Activated T-cell treated with anti-CD3 and anti-CD28 coated beads, Interleukin-2, amount 50 U/mL, for 24 hours (primary cell): ENCODE data around the gene CTSD.
A peak's percentile ranks its signal among the peaks of the same experiment; 100 is the strongest.

Source experiments
- DNase-seq: peaks from one replicate; pipeline ENCODE4 v3.0.0-alpha.2; 2020
- H3K27ac Mint-ChIP-seq: 2 replicates; pipeline ENCODE4 v1.8.0; 2020; ENCODE audit warnings: mild to moderate bottlenecking, mixed read lengths
- H3K27me3 Mint-ChIP-seq: 2 replicates; pipeline ENCODE4 v1.8.0; 2020; ENCODE audit warnings: mixed read lengths
- H3K36me3 Mint-ChIP-seq: 2 replicates; pipeline ENCODE4 v1.8.0; 2020; ENCODE audit warnings: low read depth, mixed read lengths
- H3K4me1 Mint-ChIP-seq: 2 replicates; pipeline ENCODE4 v1.8.0; 2020; ENCODE audit warnings: low read depth, mixed read lengths
- H3K4me3 Mint-ChIP-seq: 2 replicates; pipeline ENCODE4 v1.8.0; 2020; ENCODE audit warnings: mild to moderate bottlenecking, moderate library complexity, mixed read lengths
- H3K9me3 Mint-ChIP-seq: 2 replicates; pipeline ENCODE4 v1.8.0; 2020; ENCODE audit warnings: mixed read lengths

CTSD gene

GRCh38 chr11:1729692-1730011 lies 34.1 kb downstream of the CTSD start:
- H3K9me3 Mint-ChIP-seq: no peaks in the 10 kb centered on the region
- no peaks in the 10 kb centered on the region for H3K36me3 Mint-ChIP-seq
- peak overlapping the region; percentile 84 for H3K27ac Mint-ChIP-seq
- H3K4me1 Mint-ChIP-seq: peaks cover 49% of the 10 kb centered on the region
- H3K27me3 Mint-ChIP-seq: peaks cover 61% of the 10 kb centered on the region
- DNase-seq: no peak
- peak overlapping the region; percentile 45 for H3K4me3 Mint-ChIP-seq

- DNase-seq: no peak
- Mint-ChIP-seq H3K4me3 (peak overlapping the region; percentile 45), H3K27ac (peak overlapping the region; percentile 84), H3K4me1 (peaks cover 46% of the 10 kb centered on the region), H3K36me3 (no peaks in the 10 kb centered on the region), H3K27me3 (peaks cover 59% of the 10 kb centered on the region), H3K9me3 (no peaks in the 10 kb centered on the region)
Measured at GRCh38 chr11:1728931-1729691, 34.6 kb downstream of the CTSD start.

- Mint-ChIP-seq H3K36me3 (no peaks in the 10 kb centered on the region), H3K4me3 (no peak overlapping the region), H3K27me3 (peaks cover 51% of the 10 kb centered on the region), H3K4me1 (peaks cover 38% of the 10 kb centered on the region), H3K27ac (peak overlapping the region; percentile 84), H3K9me3 (no peaks in the 10 kb centered on the region)
- no peak for DNase-seq
Measured at GRCh38 chr11:1728301-1728700, 35.4 kb downstream of the CTSD start.

DNA sequence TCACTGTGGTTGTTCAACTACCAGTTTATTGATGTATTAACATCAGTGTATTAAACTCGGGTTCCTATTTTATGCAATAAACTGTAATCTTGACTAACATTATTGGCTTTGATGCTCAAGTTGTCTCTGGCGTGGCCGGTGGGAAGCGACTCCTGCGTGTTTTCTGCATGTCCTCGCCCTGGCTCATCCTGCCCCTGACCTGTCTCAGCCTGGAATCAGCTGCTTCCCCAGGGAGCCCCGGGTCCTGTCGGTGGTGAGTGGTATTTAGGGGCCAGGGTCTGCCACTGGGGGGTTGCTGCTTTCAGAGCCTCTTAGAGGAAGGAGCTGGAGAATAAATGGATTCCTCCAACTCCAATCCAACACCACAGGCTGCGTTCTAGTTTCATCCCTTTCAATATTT lies 35.9 kb downstream of the CTSD start:
- H3K27ac Mint-ChIP-seq: peak overlapping the region; percentile 84
- peaks cover 39% of the 10 kb centered on the region for H3K4me1 Mint-ChIP-seq
- H3K36me3 Mint-ChIP-seq: no peaks in the 10 kb centered on the region
- no peak for DNase-seq
- peaks cover 50% of the 10 kb centered on the region for H3K27me3 Mint-ChIP-seq
- no peaks in the 10 kb centered on the region for H3K9me3 Mint-ChIP-seq
- H3K4me3 Mint-ChIP-seq: no peak overlapping the region

- Mint-ChIP-seq H3K9me3 (no peaks in the 10 kb centered on the region), H3K27ac (peak overlapping the region; percentile 84), H3K4me3 (no peak overlapping the region), H3K27me3 (peaks cover 48% of the 10 kb centered on the region), H3K36me3 (no peaks in the 10 kb centered on the region), H3K4me1 (peaks cover 40% of the 10 kb centered on the region)
- no peak for DNase-seq
Measured at GRCh38 chr11:1727096-1727690, 36.5 kb downstream of the CTSD start.

GRCh38 chr11:1719781-1720180 lies 43.9 kb downstream of the CTSD start:
- Mint-ChIP-seq H3K27ac (no peak overlapping the region), H3K36me3 (no peaks in the 10 kb centered on the region), H3K4me1 (peaks cover 1% of the 10 kb centered on the region), H3K4me3 (no peak overlapping the region), H3K9me3 (no peaks in the 10 kb centered on the region), H3K27me3 (peaks cover 2% of the 10 kb centered on the region)
- DNase-seq: no peak

DNA sequence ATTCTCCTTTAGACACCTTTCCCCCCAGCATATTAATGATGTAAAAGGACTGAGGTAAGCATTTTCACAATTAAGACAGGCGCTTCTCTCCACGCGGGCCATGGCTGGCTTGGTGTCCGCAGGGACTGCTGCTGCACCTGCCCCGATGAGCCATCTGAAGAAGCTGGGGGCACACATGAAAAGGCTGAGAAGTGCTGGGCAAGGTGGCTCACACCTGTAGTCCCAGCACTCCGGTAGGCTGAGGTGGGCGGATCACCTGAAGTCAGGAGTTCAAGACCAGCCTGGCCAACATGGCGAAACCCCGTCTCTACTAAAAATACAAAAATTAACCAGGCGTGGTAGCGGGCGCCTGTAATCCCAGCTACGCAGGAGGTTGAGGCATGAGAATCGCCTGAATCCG lies 45.4 kb downstream of the CTSD start:
- H3K27ac Mint-ChIP-seq: no peak overlapping the region
- no peaks in the 10 kb centered on the region for H3K9me3 Mint-ChIP-seq
- no peaks in the 10 kb centered on the region for H3K36me3 Mint-ChIP-seq
- peaks cover 2% of the 10 kb centered on the region for H3K27me3 Mint-ChIP-seq
- H3K4me1 Mint-ChIP-seq: peaks cover 1% of the 10 kb centered on the region
- no peak for DNase-seq
- no peak overlapping the region for H3K4me3 Mint-ChIP-seq

- H3K27ac Mint-ChIP-seq: no peak overlapping the region
- H3K36me3 Mint-ChIP-seq: no peaks in the 10 kb centered on the region
- H3K4me3 Mint-ChIP-seq: no peak overlapping the region
- H3K4me1 Mint-ChIP-seq: no peaks in the 10 kb centered on the region
- H3K9me3 Mint-ChIP-seq: no peaks in the 10 kb centered on the region
- no peak for DNase-seq
- peaks cover 2% of the 10 kb centered on the region for H3K27me3 Mint-ChIP-seq
Measured at GRCh38 chr11:1717745-1718144, 46.0 kb downstream of the CTSD start.

GRCh38 chr11:1714908-1715885 lies 48.5 kb downstream of the CTSD start:
- DNase-seq: no peak
- H3K9me3 Mint-ChIP-seq: no peaks in the 10 kb centered on the region
- H3K27me3 Mint-ChIP-seq: no peaks in the 10 kb centered on the region
- H3K4me1 Mint-ChIP-seq: no peaks in the 10 kb centered on the region
- H3K36me3 Mint-ChIP-seq: no peaks in the 10 kb centered on the region
- no peak overlapping the region for H3K27ac Mint-ChIP-seq
- H3K4me3 Mint-ChIP-seq: no peak overlapping the region

- Mint-ChIP-seq H3K4me1 (peaks cover 10% of the 10 kb centered on the region), H3K36me3 (no peaks in the 10 kb centered on the region), H3K27ac (no peak overlapping the region)
Measured at GRCh38 chr11:1708716-1709115, 55.0 kb downstream of the CTSD start.

GRCh38 chr11:1707751-1708150 lies 56.0 kb downstream of the CTSD start:
- H3K9me3 Mint-ChIP-seq: no peaks in the 10 kb centered on the region
- peaks cover 10% of the 10 kb centered on the region for H3K4me1 Mint-ChIP-seq
- H3K27ac Mint-ChIP-seq: no peak overlapping the region
- DNase-seq: no peak
- no peaks in the 10 kb centered on the region for H3K27me3 Mint-ChIP-seq
- H3K4me3 Mint-ChIP-seq: no peak overlapping the region
- no peaks in the 10 kb centered on the region for H3K36me3 Mint-ChIP-seq

More at GRCh38 chr11:1708716-1709115, 55.0 kb downstream of the CTSD start:
- H3K4me3 Mint-ChIP-seq: no peak overlapping the region
- no peaks in the 10 kb centered on the region for H3K9me3 Mint-ChIP-seq
- H3K27me3 Mint-ChIP-seq: no peaks in the 10 kb centered on the region
- no peak for DNase-seq

DNA sequence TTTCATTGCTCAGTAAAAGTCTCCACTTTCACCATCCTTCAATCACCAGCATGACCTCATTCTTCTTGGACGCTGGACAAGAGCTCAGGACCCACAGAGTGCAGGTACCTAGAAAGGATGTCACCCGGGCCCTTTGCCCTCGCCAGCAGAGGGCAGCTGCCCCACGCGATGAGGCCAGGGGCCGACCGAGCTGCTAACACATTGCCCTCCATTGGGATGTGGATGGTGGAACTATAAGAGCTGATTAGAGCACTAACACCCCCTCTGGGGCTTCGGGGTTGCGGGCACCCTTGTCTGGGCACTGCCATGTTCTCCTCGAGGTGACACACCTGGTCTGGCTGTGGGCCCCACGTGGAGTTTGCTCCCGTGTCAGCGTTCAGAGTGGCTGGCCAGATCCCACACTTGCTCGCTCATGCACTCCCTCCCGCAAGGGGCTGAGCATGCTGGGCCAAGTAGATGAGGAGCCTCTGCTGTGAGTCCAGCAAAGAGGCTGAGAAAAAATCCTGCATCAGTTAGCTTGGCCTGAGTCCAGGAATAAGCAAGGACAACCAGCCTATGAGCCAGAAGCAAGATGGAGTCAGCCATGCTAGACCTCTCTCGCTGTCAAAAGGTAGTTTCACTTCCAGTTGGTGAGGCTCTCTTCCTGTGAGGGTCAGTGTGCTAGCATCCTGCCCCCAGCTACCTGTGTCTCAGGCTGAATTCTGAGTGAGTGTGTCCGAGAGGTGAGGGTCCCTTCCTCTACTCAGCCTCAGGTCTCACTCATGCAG lies 56.9 kb downstream of the CTSD start:
- no peaks in the 10 kb centered on the region for H3K27me3 Mint-ChIP-seq
- no peak overlapping the region for H3K27ac Mint-ChIP-seq

DNA sequence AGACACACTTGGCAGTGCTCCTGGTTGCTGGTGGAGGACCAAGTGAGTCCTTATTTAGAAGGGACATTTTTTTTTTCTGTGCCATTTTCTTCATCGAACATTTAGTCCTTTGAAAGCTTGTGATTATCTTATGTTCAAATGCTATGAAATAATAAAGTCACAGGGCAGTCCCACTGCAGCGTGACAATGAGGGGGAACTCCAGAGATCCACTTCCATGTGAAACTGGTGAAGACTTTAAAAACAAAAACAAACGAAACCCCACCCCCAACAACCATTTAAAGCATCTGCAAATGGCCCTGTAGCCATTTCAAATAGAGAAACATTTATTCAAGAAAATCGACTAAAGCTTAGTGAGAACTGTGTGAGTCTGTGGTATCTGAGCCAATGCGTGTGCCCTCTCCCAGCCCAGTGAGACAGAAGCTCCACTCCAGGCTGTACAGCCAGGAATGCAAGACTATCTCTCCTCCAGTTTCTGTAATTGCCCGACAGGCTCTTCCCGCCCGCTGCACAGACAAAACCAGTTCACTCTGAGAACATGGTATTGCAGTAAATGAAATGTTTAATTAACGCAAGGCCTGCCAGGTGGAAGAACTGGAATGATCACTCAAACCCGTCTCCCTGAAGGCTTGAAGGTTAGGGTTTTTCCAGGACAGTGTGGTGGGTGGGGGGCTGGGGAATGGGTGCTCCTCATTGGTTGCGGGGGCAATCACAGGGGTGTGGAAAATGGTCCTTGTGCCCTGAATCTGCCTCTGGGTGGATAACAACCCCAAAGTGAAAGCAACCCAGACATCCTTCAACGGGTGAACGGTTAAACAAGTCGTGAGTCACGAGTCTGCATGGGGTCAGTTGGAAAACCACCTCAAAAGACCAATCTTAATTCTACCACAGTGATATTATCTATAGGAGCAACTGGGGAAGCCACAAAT lies 58.3 kb downstream of the CTSD start:
- H3K4me1 Mint-ChIP-seq: peaks cover 23% of the 10 kb centered on the region
- H3K36me3 Mint-ChIP-seq: no peaks in the 10 kb centered on the region
- H3K27ac Mint-ChIP-seq: no peak overlapping the region
- no peaks in the 10 kb centered on the region for H3K27me3 Mint-ChIP-seq
- no peak overlapping the region for H3K4me3 Mint-ChIP-seq
- DNase-seq: no peak
- peaks cover 9% of the 10 kb centered on the region for H3K9me3 Mint-ChIP-seq

More for the DNA sequence above, 56.9 kb downstream of the CTSD start:
- Mint-ChIP-seq H3K9me3 (peaks cover 3% of the 10 kb centered on the region), H3K4me3 (no peak overlapping the region), H3K4me1 (peaks cover 10% of the 10 kb centered on the region), H3K36me3 (no peaks in the 10 kb centered on the region)
- DNase-seq: no peak
